Brain pericyte (primary cell): Measurements from ENCODE around the gene PRSS56.
"Not testable (repeated sequence)": the region's sequence is repeated elsewhere in the genome, so short reads cannot be mapped to it uniquely, and the experiment has no call there.

ENCODE experiments used
- DNase-seq: peaks from one replicate; pipeline ENCODE4 v3.0.0-alpha.2; 2012; ENCODE audit warnings: low read depth, low spot score

Gene PRSS56

GRCh38 chr2:232541961-232542714 is 21.9 kb downstream of the PRSS56 start:
- no peak for DNase-seq

GRCh38 chr2:232542715-232543467 is 22.7 kb downstream of the PRSS56 start:
- no peak for DNase-seq

- no peak for DNase-seq
Measured at GRCh38 chr2:232543491-232543890, 23.3 kb downstream of the PRSS56 start.

GRCh38 chr2:232543928-232544631 is 23.9 kb downstream of the PRSS56 start:
- DNase-seq, result no peak

GRCh38 chr2:232544674-232545073 is 24.5 kb downstream of the PRSS56 start:
- DNase-seq, result no peak

- no peak for DNase-seq
Measured at GRCh38 chr2:232545511-232546375, 25.6 kb downstream of the PRSS56 start.

GRCh38 chr2:232547991-232548390 is 27.8 kb downstream of the PRSS56 start:
- DNase-seq, result no peak

- DNase-seq, result no peak
Measured at GRCh38 chr2:232549655-232550353, 29.6 kb downstream of the PRSS56 start.

- peak; percentile 74 for DNase-seq
Measured at GRCh38 chr2:232550354-232551249, 30.4 kb downstream of the PRSS56 start, which contains the start of the genes EIF4E2 and TIGD1. Gene EIF4E2, plus strand, starts transcription at chr2:232550689. Its CDS starts 36 bp downstream, at chr2:232550725. Gene TIGD1, minus strand, starts transcription at chr2:232550557. Its CDS starts 675 bp downstream, at chr2:232549882.

GRCh38 chr2:232551250-232551638 is 31.1 kb downstream of the PRSS56 start:
- no peak for DNase-seq

GRCh38 chr2:232551776-232552175 is 31.6 kb downstream of the PRSS56 start:
- no peak for DNase-seq

- DNase-seq, result no peak
Measured at GRCh38 chr2:232556426-232556825, 36.2 kb downstream of the PRSS56 start.

GRCh38 chr2:232562515-232563151 is 42.4 kb downstream of the PRSS56 start:
- DNase-seq, result no peak

GRCh38 chr2:232563580-232563979 is 43.4 kb downstream of the PRSS56 start:
- DNase-seq, result no peak

GRCh38 chr2:232567721-232568120 is 47.5 kb downstream of the PRSS56 start:
- DNase-seq, result no peak

GRCh38 chr2:232568161-232568560 is 48.0 kb downstream of the PRSS56 start:
- DNase-seq, result no peak

GRCh38 chr2:232569541-232569940 is 49.4 kb downstream of the PRSS56 start:
- DNase-seq, result no peak

GRCh38 chr2:232570481-232570880 is 50.3 kb downstream of the PRSS56 start:
- DNase-seq, result not testable (repeated sequence)

GRCh38 chr2:232571026-232571474 is 50.9 kb downstream of the PRSS56 start:
- no peak for DNase-seq
